IPS-20b (cell line): ENCODE measurements around the gene PDZD4.

Experiments used
- H3K27ac ChIP-seq: one replicate; pipeline ENCODE4 v1.5.1; 2013; ENCODE audit warnings: low read length
- H3K27me3 ChIP-seq: 2 replicates; pipeline ENCODE4 v1.6.1; 2013; ENCODE audit warnings: mild to moderate bottlenecking, low read length, inconsistent platforms; ENCODE audit not compliant: insufficient read depth
- H3K36me3 ChIP-seq: 2 replicates; pipeline ENCODE4 v1.6.1; 2013; ENCODE audit warnings: low read depth, mild to moderate bottlenecking, inconsistent platforms, low read length, moderate library complexity; ENCODE audit not compliant: insufficient read depth
- H3K4me1 ChIP-seq: 2 replicates; pipeline ENCODE4 v1.6.1; 2013; ENCODE audit warnings: mild to moderate bottlenecking, control low read depth, inconsistent platforms, low read length, moderate library complexity; ENCODE audit not compliant: insufficient read depth
- H3K4me3 ChIP-seq: 2 replicates; pipeline ENCODE4 v1.5.1; 2013; ENCODE audit warnings: mild to moderate bottlenecking, low read length, inconsistent platforms
- H3K9ac ChIP-seq: 2 replicates; pipeline ENCODE4 v1.6.1; 2013; ENCODE audit warnings: low read depth, mild to moderate bottlenecking, inconsistent platforms, low read length, moderate library complexity
- H3K9me3 ChIP-seq: 2 replicates; pipeline ENCODE4 v1.6.1; 2013; ENCODE audit warnings: mild to moderate bottlenecking, low read depth, low read length, inconsistent platforms; ENCODE audit not compliant: insufficient read depth

Gene PDZD4

DNA sequence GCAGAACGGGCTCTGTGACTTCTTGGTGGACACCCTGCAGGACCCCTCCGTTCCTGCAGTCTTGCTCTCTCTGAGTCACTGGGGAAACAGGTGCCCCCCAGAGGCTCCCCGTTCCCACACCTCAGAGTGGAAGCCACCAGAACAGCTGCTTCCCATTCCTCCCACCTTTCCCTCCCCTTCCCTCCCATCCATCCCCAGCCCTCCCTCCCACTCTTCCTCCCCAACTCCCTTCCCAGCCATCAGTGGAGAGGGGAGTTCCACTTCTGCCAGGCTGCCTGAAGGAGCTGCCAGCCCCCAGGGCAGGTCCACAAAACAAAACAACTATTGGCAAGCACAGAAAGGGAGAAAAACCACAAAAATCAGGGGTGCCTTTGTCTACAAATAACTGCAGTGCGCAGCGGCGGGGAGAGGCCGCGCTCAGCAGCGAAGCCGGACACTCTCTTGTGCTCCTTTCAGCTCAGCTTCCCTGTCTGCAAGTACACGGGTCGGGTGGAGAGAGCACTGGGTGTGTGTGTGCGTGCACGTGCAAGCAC, 27.8 kb downstream of the PDZD4 start:
- H3K36me3 ChIP-seq = peaks cover 17% of the 10 kb centered on the region; the same call in 1 of the 2 replicates
- no peaks in the 10 kb centered on the region for H3K27me3 ChIP-seq
- H3K27ac ChIP-seq = no peak overlapping the region
- H3K9ac ChIP-seq = no peak overlapping the region
- H3K4me1 ChIP-seq = no peaks in the 10 kb centered on the region
- H3K4me3 ChIP-seq = no peak overlapping the region
- H3K9me3 ChIP-seq = no peaks in the 10 kb centered on the region

DNA sequence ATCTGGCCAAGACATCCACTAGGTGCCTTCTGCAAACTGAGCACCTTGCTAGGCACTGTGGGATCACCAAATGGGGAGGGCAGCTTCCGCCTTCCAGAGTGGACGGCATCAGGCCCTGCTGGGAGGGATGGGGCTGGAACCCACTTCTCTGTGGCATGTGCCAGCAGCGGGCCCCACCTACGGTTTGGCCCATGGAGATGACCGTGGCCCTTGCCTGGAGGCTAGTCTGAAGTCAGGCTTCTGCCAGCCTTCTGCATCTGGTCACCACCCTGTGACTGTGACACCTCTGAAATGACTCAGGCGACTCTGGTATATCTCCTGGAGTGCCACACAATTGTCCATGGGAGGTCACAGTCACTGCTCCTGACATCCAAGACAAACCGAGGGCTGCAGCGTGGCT, 28.7 kb downstream of the PDZD4 start:
- H3K4me3 ChIP-seq = no peak overlapping the region
- H3K9me3 ChIP-seq = no peaks in the 10 kb centered on the region
- H3K27ac ChIP-seq = no peak overlapping the region
- H3K36me3 ChIP-seq = peaks cover 26% of the 10 kb centered on the region; the same call in 1 of the 2 replicates
- H3K9ac ChIP-seq = no peak overlapping the region
- no peaks in the 10 kb centered on the region for H3K4me1 ChIP-seq
- H3K27me3 ChIP-seq = no peaks in the 10 kb centered on the region

- H3K36me3 ChIP-seq = peaks cover 32% of the 10 kb centered on the region; the same call in 1 of the 2 replicates
- H3K4me3 ChIP-seq = no peak overlapping the region
- H3K27ac ChIP-seq = no peak overlapping the region
- H3K27me3 ChIP-seq = no peaks in the 10 kb centered on the region
- H3K9me3 ChIP-seq = no peaks in the 10 kb centered on the region
- H3K4me1 ChIP-seq = no peaks in the 10 kb centered on the region
- H3K9ac ChIP-seq = no peak overlapping the region
These were observed 29.6 kb downstream of the PDZD4 start for GRCh38 chrX:153800746-153801145.

DNA sequence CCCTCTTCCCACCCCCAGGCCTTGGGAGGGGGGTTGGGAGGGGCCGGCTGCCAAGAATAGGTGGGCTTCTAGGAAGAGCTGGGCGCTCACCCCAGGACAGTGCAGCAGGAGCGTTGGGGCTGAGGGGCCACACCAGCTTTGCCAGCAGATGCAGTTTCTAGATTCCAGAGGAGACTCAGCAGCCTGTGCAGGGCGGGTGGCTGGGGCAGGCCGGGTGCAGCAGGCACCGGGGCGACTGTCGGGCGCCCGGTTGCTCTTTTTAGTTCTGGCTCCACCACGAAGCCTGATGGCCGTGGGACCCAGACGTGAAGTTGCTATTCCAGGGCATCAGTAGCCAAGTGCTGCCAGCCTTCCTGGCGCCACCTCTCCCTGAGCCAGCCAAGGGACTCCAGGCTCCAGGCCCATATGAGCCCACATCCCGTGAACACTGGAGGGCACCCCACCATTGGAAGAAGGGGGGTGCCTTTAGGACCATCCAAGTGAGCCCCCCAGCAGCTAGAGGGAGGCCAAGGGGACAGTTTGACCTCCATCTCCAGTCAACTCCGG, 30.1 kb downstream of the PDZD4 start:
- H3K27me3 ChIP-seq = no peaks in the 10 kb centered on the region
- no peaks in the 10 kb centered on the region for H3K4me1 ChIP-seq
- no peaks in the 10 kb centered on the region for H3K9me3 ChIP-seq
- no peak overlapping the region for H3K27ac ChIP-seq
- peaks cover 32% of the 10 kb centered on the region; the same call in 1 of the 2 replicates for H3K36me3 ChIP-seq
- H3K9ac ChIP-seq = no peak overlapping the region
- H3K4me3 ChIP-seq = no peak overlapping the region

GRCh38 chrX:153799326-153799725, 31.0 kb downstream of the PDZD4 start:
- H3K27ac ChIP-seq = no peak overlapping the region
- H3K4me3 ChIP-seq = no peak overlapping the region
- peaks cover 32% of the 10 kb centered on the region; the same call in 1 of the 2 replicates for H3K36me3 ChIP-seq
- H3K27me3 ChIP-seq = no peaks in the 10 kb centered on the region
- H3K9ac ChIP-seq = no peak overlapping the region
- H3K9me3 ChIP-seq = no peaks in the 10 kb centered on the region
- H3K4me1 ChIP-seq = no peaks in the 10 kb centered on the region

- H3K9me3 ChIP-seq = no peaks in the 10 kb centered on the region
These were observed 32.8 kb downstream of the PDZD4 start for GRCh38 chrX:153797415-153798015.

GRCh38 chrX:153794897-153795816, 35.2 kb downstream of the PDZD4 start:
- Histone ChIP-seq H3K36me3 (peaks cover 32% of the 10 kb centered on the region; the same call in 1 of the 2 replicates), H3K9me3 (no peaks in the 10 kb centered on the region), H3K4me1 (no peaks in the 10 kb centered on the region), H3K27ac (no peak overlapping the region), H3K4me3 (peak overlapping the region; percentile 84), H3K27me3 (no peaks in the 10 kb centered on the region), H3K9ac (peak overlapping the region; percentile 83)

More at GRCh38 chrX:153797415-153798015, 32.8 kb downstream of the PDZD4 start:
- no peak overlapping the region for H3K9ac ChIP-seq
- H3K27me3 ChIP-seq = no peaks in the 10 kb centered on the region
- peaks cover 32% of the 10 kb centered on the region; the same call in 1 of the 2 replicates for H3K36me3 ChIP-seq
- H3K4me3 ChIP-seq = no peak overlapping the region
- no peaks in the 10 kb centered on the region for H3K4me1 ChIP-seq
- H3K27ac ChIP-seq = no peak overlapping the region

- peaks cover 30% of the 10 kb centered on the region; the same call in 1 of the 2 replicates for H3K36me3 ChIP-seq
- no peak within 1 kb of the TSS for H3K27ac ChIP-seq
- H3K9ac ChIP-seq = peak within 1 kb of the TSS; percentile 88
- peak within 1 kb of the TSS; percentile 84 for H3K4me3 ChIP-seq
- H3K27me3 ChIP-seq = no peaks in the 10 kb centered on the region
- H3K9me3 ChIP-seq = no peaks in the 10 kb centered on the region
- H3K4me1 ChIP-seq = no peaks in the 10 kb centered on the region
These were observed 36.1 kb downstream of the PDZD4 start, which contains the start of the genes IDH3G and SSR4 for GRCh38 chrX:153794018-153794896. TSS of gene IDH3G (minus strand) at chrX:153794375. CDS start at chrX:153794326, 49 bp downstream. TSS of gene SSR4 (plus strand) at chrX:153794668. CDS start at chrX:153794688, 20 bp downstream.

DNA sequence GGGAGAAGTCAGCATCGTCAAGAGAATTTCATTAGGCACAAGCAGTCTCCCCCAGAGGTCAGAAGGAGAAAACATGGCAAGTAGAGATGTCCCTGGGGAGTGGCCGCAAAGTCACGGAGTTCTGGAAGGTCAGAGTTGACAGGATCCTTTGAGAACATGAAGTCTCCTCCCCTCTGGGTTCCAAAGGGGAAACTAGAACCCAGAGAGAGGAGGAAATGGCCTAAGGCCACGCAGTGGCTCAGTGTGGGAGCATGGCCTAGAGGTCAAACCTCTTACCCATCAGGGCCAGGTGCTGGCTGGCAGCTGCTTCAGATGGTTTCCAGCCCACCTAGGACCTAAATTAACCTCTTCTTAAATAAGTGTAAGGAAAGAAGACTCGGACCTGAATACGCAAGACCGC, 37.1 kb downstream of the PDZD4 start:
- Histone ChIP-seq H3K9ac (peak overlapping the region; percentile 88; the same call in 1 of the 2 replicates), H3K9me3 (no peaks in the 10 kb centered on the region), H3K36me3 (peaks cover 21% of the 10 kb centered on the region; the same call in 1 of the 2 replicates), H3K27ac (no peak overlapping the region), H3K4me1 (no peaks in the 10 kb centered on the region), H3K4me3 (peak overlapping the region; percentile 84), H3K27me3 (no peaks in the 10 kb centered on the region)

- peaks cover 13% of the 10 kb centered on the region; the same call in 1 of the 2 replicates for H3K36me3 ChIP-seq
- H3K9me3 ChIP-seq = no peaks in the 10 kb centered on the region
- no peak overlapping the region for H3K27ac ChIP-seq
- no peaks in the 10 kb centered on the region for H3K4me1 ChIP-seq
- H3K4me3 ChIP-seq = no peak overlapping the region
- no peaks in the 10 kb centered on the region for H3K27me3 ChIP-seq
- H3K9ac ChIP-seq = no peak overlapping the region
These were observed 38.0 kb downstream of the PDZD4 start for GRCh38 chrX:153792368-153792767.
